ENCODE data around the gene CDY2A.
"Not testable (repeated sequence)": the region's sequence is repeated elsewhere in the genome, so short reads cannot be mapped to it uniquely, and the experiment has no call there.

Gene CDY2A

GRCh38 chrY:18025487-18025886 is at the start of gene CDY2A:
TSS of gene CDY2A (plus strand) at chrY:18025787. CDS start at chrY:18026115, 328 bp downstream.
- H3K27ac ChIP-seq, H3K4me3 ChIP-seq: not testable (repeated sequence)

GRCh38 chrY:17997586-17997985 is 28.0 kb upstream of the CDY2A start:
- H3K4me3 ChIP-seq, H3K27ac ChIP-seq: not testable (repeated sequence)

- not testable (repeated sequence) for H3K27ac ChIP-seq, H3K4me3 ChIP-seq
These were observed 27.3 kb upstream of the CDY2A start for GRCh38 chrY:17998266-17998665.

- not testable (repeated sequence) for H3K27ac ChIP-seq, H3K4me3 ChIP-seq
These were observed 1.7 kb upstream of the CDY2A start for GRCh38 chrY:18023897-18024296.

- H3K4me3 ChIP-seq, H3K27ac ChIP-seq: not testable (repeated sequence)
These were observed 3.3 kb downstream of the CDY2A start for GRCh38 chrY:18028845-18029244.

GRCh38 chrY:18030178-18030577 is 4.6 kb downstream of the CDY2A start:
- H3K27ac ChIP-seq, H3K4me3 ChIP-seq: not testable (repeated sequence)

- H3K4me3 ChIP-seq, H3K27ac ChIP-seq: not testable (repeated sequence)
These were observed 8.7 kb downstream of the CDY2A start for GRCh38 chrY:18034100-18034814.

GRCh38 chrY:18034864-18035263 is 9.3 kb downstream of the CDY2A start:
- H3K27ac ChIP-seq, H3K4me3 ChIP-seq: not testable (repeated sequence)

- H3K4me3 ChIP-seq, H3K27ac ChIP-seq: not testable (repeated sequence)
These were observed 19.4 kb downstream of the CDY2A start for GRCh38 chrY:18044990-18045389.

GRCh38 chrY:18048149-18049040 is 22.8 kb downstream of the CDY2A start:
- not testable (repeated sequence) for H3K4me3 ChIP-seq, H3K27ac ChIP-seq

GRCh38 chrY:18049061-18049460 is 23.5 kb downstream of the CDY2A start:
- not testable (repeated sequence) for H3K27ac ChIP-seq, H3K4me3 ChIP-seq

GRCh38 chrY:18056473-18056872 is 30.9 kb downstream of the CDY2A start:
- not testable (repeated sequence) for H3K27ac ChIP-seq, H3K4me3 ChIP-seq

- H3K4me3 ChIP-seq, H3K27ac ChIP-seq: not testable (repeated sequence)
These were observed 47.9 kb downstream of the CDY2A start for GRCh38 chrY:18073464-18073863.

All from skin epidermis (tissue), 12 donors.